HG03066 (cell line): ENCODE data around the gene MRPL46.

ENCODE experiments used
- ATAC-seq: cut with Tn5 transposase; IDR thresholded peaks from one replicate; pipeline ENCODE4 v1.9.1; 2021; ENCODE audit warnings: low read depth; ENCODE audit not compliant: unreplicated experiment

MRPL46 gene

DNA sequence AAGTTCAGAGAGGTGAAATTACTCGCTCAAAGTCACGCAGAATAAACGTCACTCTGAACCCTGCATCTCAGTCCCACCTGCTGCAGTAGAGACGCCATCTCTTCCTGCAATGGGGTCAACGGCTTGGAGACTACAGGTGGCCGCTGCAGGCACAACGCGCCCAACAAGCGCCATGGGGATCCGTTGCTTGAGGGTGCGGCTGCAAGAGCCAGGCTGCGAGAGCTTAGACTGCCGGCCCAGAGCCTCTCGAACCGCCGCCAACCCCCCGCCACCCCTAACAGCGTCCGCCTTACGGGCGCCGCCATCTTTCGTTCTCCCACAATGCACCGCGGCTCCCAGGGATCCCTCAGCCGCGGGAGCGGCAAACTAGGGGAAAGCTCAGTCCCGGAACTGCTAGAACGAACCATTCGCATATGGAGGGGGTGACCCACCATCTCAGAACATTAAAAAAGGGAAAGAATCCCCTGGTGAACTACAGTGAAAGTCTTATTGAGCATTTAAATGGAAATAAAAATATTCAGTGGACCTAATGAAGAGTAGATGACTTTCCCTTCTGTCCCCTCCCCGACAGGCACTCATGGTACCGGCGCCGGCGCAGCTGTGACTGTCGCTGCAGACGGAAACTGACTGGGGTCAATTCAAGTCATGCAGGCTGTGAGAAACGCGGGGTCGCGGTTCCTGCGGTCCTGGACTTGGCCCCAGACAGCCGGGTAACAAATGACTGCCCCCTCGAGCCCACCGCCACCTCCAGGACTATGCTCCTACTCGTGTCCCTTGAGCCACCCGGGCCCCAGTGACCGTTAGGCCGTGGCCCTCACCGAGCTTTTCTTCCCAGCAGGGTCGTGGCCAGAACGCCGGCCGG, at the start of gene MRPL46, which contains the start of gene MRPS11:
Gene MRPL46 (minus strand): TSS at position 316 of the 862 bp plus-strand sequence. CDS start 11 bp downstream, at position 305.
Gene MRPS11 (plus strand): TSS at position 636 of the 862 bp plus-strand sequence. CDS start 10 bp downstream, at position 646.
- peak; percentile 91 for ATAC-seq

DNA sequence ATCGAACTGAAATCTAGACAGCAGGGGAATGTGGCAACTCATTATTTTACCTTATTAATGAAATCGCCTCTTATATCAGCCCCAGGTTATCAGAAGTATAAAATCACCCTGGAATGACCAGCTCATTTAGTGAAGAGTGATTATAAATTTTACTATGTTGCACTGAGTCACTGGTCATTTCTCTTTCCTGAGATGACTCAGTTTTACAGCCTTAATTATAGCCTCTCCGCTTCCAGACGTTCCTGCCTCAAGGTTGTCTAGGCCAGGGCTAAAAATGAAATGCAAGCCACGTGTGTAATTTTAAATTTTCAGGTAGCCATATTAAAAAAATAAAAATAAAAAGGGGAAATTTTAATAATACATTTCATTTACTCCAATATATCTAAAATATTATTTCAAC, 46.0 kb upstream of the MRPL46 start:
- no peak for ATAC-seq

DNA sequence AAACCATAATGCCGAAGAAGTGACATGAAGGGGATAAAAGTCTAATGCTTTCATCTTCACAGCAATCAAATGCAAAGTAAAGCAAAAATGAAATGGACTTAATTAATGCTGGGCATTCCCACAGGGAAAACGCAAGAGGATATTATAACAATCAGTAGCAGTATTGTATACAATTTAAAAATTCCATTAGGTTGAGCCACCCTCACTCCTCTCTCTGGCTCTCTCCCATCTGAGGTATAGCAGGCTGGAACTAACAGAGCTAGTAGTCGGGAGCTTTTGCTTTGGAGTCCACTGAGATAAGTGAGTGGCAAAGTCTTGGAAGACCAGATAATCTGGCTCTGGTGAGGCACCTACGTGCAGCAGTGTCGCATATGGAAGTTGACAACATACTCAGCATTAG, 45.4 kb upstream of the MRPL46 start:
- ATAC-seq, result no peak

DNA sequence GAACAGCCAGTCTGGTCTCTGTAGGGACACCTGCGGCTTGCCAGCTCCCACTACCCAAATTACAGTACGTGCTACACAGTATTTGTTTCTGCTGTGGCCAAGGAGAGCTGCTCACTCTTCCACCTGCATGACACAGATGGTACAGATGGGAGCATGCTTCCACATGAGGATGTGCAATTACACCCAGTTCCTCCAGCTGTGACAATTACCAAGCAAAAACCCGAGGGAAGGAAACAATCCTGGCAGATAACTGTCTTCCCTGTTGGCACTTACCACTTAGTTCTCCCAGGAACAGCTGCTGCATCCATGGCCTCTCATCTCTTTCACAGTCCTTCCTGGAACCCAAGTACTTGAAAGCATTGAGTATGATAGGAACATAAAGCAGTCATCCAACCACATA, 44.9 kb upstream of the MRPL46 start:
- ATAC-seq, result no peak

GRCh38 chr15:88511161-88511560, 44.0 kb upstream of the MRPL46 start:
- no peak for ATAC-seq

DNA sequence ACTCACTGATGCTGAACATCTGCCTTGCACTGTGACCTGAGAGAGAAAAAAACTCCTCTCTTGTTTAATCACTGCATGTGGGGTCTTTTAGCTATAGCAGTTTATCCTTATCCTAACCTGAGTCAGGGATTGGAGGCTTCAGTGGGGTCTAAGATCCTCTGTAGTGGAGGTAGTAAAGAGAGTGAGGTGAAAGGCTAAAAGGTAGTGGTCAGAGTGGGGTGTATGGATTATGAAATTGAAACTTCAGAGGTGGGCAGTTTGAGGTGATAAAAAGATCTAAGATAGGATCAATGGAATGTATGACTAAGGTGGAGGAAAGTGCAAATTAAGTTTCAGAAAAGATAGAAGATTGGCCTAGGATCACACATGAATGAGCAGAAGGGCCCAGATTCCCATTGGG, 42.8 kb upstream of the MRPL46 start:
- no peak for ATAC-seq

DNA sequence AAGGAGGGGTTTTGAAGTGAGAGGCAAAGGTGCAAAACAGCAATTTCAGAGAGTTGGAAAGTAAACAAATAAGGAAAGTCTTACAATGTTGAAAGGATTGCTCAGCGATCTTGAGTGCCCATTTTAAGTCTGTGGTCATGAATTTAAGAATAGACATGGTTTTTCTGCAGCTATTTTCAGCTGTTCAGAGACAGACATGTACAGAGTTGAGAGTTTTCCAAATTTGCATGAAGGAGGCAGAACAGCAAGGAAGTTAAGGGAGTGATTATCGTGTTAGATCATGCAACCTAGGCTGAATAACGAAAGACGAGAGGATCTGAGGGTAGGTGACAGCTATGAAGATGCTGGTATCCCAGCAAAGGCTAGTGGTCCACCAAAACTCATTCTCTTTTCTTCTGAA, 42.1 kb upstream of the MRPL46 start:
- ATAC-seq, result no peak

DNA sequence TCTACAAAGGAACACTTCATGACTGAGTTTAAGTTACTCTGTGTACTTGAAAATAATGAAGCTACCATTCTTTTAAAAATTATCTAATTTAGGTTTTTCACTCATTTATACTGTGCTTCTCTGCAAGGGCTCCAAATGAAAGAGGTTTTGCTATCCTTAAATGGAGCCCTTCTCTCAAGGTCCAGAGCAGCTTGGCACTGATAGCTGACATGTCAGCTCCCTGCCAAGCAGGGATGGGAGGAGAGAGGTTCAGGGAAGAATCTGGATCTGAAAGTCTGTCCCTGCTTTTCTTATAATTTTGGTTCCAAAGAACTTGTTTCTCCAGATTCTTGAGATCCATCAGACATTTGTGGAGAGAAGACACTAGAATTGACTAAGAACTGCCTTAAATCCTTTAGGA, 39.4 kb upstream of the MRPL46 start:
- no peak for ATAC-seq

DNA sequence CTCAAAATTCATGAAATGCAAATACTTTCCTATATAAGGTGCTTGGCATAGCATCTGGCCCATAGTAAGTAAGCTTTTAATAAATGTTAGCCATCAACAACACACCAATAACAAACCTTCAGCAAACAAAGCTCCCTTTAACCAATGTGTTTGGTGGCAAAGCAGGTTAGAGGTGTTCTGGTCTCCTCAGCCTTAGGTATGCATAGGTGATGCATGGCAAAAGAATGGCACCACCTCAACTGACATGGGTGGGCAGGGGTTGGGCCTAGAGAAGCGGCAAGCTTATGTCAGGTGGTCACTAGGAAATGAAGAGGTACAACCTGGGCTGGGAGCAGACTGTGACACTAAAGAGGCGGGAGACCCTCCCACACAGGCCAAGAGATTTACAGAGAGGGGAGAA, 38.5 kb upstream of the MRPL46 start:
- no peak for ATAC-seq

DNA sequence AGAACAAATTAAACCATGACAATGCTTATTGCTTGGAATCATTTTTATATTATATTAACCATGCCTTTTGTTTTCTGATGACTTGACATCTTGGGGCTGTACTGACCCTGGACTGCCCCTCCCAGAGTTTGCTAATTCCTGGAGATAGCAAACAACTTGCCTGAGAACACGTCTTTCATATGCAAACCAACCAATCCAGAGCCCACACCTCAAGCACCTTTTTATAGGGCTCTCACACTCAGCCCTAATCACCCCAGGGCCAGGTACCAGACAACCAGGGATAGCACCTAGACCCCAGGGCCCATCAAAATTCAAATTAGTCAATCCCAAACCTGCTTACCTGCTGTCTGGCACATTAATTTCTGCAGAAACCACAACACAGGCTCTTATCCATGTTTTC, 37.3 kb upstream of the MRPL46 start:
- no peak for ATAC-seq

DNA sequence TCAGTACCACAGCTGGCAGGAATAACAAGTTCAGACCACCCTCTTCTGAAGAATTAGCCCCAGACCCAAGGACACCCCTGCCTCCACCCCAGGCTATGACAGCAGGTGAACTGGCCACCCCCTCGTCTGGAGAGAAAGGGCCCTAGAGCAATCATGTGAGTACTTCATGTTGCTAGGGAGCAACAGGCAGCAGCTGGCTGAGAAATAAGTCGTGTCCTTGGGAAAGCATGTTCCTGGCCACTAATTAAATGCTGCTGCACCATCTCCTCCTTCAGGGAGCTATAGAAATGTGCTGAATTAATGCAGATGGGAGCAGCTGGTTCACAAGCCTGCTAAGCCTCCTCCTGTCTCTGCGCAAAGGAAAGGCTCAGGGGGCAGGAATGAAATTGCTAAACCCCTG, 31.8 kb upstream of the MRPL46 start:
- no peak for ATAC-seq

- ATAC-seq, result no peak
These were observed 30.0 kb upstream of the MRPL46 start for GRCh38 chr15:88497109-88497765.

DNA sequence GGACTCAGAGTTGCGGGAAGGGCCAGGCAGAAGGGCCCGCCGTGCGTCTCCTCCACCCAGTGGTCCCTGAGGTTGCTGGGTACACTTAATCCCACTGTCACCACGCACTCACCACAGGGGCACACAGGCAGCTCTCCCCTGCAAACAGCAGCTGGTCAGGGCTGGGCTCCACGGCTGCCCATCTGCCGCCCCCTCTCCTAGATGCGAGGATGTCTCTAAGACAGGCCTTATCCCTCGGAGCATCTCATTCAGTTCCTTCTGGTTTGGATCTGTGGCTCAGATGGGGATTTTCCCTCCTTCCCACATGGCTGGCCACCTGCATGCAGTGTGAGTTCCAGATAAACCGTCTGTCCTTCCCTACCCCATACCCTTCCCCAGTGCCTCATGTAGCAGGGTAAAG, 26.7 kb upstream of the MRPL46 start:
- ATAC-seq, result no peak

DNA sequence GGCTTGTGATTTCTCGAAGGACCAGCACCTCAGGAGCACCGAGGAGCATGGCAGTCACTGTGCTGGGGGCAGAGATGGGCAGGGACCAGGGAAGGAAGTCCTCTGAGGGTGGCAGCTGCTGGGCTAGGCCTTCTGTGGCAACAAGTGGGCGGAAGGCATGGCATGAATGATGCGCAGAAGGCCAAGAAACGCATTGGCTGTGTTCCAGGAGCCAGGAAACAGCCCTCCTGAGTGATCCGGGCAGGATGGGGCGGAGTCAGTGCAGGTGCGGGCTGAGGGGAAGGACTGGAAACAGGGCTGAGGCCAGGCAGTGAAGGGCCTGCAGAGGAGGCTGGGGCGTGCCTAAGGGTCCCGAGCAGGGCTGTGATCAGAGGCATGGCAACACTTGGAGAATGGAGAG, 24.0 kb upstream of the MRPL46 start:
- ATAC-seq, result no peak

DNA sequence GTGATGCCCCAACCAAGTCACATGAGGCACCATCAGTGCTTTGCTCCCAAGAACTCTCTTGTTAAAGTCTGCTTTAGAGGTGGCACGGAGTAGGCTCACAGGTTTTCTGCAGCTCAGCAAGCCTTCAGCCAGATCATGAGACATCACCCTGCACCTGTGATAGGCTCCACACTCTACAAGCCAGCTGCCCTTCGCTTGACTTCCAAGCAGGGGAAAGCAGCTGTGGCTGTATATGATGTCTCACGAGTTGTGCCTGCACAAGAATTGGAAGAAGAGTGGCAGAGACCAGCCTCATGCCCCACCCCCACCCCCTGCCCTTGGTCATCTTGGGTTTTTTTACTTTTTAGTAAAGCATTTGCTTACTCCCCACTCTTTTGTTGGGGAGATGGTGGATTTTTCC, 22.8 kb upstream of the MRPL46 start:
- ATAC-seq, result no peak

GRCh38 chr15:88489321-88489720, 22.1 kb upstream of the MRPL46 start:
- ATAC-seq, result no peak

- no peak for ATAC-seq
These were observed 20.8 kb upstream of the MRPL46 start for GRCh38 chr15:88487796-88488523.

DNA sequence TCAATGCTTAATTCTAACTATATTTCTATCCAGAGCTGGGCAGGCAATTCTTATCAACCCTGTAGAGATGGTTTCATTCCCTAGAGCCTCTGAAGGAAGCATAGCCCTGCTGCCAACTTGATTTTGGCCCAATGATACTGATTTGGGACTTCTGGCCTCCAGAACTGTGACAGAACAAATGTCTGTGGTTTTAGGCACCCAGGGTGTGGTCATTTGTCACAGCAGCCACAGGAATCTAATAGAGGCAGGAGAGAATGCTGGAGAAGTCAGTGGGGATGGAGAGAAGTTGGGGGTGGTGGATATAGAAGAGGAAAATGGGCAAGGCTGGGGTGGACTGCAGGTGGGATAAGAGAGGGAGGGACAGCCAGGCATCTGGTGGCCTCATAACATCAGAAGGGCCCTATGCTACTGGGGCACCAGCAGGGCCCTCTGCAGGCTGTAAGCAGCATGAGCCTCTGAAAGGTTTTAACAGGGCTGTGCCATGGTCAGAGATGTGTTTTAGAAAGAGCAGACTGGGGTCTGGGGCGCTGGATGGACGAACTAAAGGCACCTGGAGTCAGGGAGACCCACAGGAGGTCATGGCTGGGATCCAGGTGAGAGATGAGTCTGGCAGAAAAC, 20.1 kb upstream of the MRPL46 start:
- ATAC-seq, result no peak

DNA sequence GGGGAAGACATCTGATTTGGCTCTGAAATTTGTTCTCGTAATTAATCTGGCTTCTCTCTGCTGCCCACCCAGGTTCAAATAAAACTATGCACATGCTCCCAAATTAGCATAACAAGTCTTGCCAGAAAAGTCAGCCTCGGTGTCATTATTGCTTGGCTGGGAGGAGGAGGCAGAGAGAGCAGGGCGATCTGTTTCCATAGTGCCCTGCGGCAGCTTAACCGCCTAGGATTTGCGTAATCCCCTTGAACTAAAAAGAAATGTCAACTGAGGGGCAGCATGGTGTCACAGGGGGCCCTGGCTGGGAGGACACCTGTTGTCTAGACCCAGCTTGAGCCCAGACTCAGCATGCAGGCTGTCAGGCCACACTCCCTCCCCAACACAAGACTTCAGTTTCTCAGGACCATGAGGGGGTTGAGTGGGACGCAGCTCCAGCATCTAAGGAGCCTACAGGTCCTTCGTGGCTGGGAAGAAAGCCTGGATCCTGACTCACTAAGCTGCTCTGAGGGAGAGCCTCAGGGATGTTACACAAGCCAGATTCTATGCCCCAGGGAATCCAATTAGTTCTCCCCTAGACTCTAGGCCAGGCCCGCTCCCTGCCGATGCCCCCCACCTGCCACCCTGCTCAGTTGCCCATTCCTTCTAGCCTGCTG, 17.6 kb upstream of the MRPL46 start:
- no peak for ATAC-seq

DNA sequence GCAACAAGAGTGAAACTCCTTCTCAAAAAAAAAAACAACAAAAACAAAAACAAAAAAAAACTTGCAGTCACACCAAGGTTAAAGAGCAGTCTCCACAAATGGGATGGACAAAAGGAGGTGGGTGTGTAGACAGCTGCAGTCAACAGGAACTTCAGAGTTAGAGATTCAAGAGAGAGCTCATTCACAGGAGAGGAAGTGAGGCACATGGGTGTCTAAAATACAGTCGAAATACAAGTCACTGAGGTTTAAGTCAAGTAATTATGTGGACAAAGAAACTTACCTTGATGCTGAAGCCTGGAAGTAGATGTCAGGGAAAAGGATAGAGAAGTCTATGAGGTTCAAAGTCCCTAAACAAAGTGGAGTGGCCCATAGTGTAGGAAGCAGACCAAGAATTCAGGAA, 15.1 kb upstream of the MRPL46 start:
- no peak for ATAC-seq
